ENCODE results near the gene CEP164.
"Not testable (repeated sequence)": the region's sequence is repeated elsewhere in the genome, so short reads cannot be mapped to it uniquely, and the experiment has no call there.

Gene CEP164

DNA sequence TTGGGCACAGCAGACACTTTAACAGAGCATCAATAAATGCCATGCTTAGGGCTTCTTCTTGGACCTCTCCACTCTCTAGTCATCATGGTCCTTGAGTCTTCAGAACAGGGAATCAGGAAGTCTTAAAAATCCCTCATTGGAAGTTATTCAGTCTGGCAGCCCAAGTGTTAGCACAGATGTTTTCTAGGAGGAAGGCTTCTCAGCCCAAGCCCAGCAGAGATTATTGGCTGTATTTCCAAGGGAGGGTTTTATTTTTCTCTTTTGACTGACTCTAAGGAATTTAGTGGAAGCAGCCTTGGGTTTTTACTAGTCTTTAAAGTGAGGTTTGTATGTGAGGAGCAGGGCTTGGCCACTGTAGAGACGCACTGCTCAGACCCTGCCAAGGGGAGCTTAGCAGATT lies 41.9 kb downstream of the CEP164 start:
- no peak for DNase-seq

DNA sequence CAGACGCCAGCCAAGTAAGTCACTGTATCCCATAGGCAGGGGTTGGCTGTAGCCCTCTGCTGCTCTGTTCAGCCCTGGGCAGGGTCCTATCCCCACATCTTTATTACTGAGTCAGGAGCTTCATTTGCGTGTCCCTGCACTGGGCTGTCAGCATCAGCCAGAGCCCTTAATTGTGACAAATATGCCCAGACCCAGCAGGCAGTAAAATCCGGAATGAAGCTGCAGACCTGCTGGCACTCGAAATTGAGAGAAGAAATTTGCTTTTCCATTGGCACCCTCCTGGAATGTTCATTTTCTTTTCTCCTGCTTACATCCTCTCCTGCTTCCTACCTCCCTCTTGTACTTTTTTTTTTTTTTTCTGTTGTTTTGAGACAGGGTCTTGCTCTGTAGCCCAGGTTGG lies 43.8 kb downstream of the CEP164 start:
- DNase-seq, result no peak

DNA sequence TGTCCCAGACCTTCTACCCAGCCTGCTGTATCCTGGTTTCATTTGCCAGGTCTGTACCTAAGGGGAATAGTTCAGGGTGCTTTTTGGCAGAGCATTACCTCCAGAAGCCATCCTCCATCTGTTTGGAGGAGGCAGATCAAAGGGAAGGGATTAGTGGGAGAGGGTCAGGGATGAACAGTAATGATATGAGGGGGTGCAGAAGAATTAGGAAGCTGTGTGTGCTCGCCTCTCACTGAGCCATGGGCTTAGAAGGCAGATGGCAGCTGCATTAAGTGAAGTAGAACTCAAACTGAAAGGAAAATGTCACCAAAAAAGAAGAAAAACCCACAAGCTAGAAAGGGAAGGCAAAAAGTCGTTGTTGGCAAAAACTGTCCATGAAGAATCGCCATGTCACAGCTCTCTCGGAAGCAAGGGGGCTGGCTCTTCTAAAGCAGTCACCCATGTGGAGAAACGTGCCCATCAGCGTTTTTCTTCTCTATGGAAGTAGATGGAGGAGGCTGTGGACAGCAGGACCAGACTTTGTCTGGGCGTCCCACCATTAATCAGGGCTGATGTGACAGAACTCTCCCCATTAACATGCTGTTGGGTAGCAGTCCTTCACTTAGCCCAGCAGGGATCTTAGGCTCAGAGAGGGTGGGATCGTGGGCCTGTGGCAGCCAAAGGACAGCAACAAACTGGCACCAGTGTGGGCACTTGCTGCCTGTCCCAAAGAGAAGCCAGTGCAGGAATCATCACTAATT lies 46.8 kb downstream of the CEP164 start:
- DNase-seq, result no peak

DNA sequence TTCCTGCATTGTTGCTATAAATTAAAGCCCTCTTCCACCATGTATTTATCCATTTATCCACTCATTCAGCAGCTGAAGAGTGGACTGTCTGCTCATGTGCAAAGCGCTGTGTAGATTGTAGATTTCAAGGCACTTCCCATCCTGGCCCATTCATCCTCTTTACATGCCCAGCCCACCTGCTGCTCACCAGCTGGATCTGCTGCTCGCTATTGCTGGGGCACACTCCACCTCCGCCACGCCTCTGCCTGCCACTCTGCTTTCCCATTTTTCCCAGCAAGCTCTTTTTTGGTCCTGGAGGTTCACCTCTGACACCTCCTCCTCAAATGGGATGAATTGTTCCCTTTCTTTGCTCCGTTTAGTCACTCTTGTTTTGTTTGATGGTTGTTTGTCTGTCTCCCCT lies 48.3 kb downstream of the CEP164 start:
- no peak for DNase-seq

DNA sequence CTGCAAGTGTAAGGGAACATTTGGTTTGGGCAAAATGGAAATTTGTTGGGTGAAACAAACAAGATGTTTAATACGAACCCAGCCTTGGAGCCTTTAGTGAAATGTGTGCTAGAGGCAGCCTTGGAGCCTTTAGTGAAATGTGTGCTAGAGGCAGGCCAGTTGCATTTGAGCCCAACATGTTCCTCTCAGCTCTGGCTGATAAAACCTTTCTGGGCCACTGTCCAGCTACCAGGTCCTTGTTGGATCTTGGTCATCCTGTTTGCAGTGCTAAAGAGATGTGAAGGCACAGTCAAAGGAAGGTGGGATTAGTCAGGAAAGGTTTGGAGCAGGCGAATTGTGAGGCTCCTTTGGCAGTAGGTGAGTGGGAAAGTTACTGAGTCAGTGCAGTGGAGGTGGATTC lies 48.9 kb downstream of the CEP164 start:
- DNase-seq, result no peak

DNA sequence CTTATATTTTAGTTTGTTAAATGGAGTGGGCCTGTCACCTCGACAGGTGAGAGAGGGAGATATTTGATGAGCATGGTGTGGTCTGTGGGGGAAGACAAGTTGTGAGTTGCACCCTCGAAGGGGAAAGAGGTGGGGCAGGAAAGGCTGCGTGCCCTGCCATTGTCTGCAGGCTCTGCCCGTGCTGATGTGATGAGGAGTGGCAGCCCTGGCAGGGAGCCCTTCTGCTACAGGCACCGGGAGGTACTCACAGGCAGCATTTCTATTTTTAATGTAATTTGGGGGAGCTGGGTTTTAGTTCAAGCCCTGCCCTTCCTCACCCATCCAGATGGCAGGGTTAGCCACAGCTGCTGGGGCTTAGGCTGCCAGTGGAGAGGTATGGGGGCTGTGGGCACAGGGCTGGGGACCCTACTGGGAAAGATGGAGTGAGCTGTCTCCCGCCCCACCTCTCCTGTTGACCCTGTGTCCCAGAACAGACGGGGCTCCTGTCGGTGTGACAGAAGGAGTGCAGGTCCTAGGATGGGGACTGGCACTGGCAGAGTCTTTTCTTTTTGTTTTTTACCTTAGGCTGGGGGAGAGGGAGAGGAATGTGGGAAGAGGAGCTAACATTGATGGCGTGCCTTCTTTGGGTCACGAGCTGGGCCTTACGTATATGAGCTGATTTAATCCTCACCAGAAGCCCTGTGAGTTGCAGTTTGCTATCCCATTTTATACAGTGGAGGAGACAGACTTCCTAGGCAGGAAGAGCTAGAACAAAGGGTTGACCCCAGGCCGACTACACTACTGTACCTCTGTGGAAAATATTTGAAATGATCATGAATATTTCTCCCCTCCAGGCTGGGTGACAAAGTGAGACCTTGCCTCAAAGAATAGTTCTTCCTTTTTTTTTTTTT lies 51.6 kb downstream of the CEP164 start:
- no peak for DNase-seq

DNA sequence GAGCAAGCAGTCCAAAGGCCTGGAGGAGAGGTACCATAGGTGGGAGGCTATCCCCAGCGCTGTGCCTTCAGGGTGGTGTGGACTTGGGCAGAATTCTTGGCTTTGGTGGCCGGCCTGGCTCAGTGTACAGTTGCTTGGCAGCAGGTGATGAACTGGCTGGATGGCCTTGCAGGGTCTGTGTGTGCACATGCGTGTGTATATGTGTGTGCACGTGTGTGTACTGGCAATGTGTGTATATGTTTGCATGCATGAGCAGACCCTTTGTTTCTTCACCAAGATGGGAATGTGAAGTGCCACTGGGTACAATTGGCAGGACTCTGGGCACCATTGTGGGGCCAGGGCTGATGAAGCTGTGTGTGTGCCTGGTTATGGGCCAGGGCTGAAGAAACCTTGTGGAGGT lies 53.0 kb downstream of the CEP164 start:
- no peak for DNase-seq

DNA sequence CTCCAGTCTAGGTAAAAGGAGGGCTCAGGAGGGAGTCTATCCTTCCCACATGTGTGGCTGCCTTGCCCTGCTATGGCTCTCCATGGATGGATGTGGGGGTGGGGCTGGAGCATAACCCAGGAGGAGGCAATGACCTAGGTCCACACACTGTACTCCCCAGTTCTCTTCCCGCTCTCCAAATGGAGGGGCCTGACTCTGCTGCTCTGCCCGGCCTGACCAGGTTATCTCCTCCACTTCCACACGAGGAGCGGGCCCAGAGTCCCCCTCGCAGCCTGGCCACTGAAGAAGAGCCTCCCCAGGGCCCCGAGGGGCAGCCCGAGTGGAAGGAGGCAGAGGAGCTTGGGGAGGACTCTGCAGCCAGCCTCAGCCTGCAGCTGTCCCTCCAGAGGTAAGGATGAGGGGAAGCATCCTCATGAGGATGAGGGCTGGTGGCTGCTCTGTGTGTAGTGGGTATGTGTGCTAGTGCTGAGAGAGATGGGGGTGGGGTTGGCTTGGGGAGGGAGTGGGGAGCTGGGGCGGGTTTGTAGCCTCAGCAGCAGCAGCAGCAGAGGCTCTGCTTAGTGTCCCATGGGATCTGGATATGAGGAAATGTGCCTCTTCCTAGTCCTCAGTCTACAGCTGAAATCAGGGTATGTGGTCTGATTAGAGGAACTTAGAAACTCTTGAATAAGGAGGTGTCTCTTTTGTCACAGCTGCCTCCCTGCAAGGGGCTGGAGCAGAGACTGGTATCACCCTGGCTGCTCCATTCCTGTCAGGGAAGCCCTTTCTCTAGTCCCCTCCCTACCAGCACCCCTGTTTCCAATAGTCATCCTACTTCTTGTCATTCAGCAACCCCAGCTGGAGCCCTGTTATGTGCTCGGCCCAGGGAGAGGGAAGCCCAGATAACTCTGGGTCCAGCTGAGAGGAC lies 54.1 kb downstream of the CEP164 start:
- no peak for DNase-seq

DNA sequence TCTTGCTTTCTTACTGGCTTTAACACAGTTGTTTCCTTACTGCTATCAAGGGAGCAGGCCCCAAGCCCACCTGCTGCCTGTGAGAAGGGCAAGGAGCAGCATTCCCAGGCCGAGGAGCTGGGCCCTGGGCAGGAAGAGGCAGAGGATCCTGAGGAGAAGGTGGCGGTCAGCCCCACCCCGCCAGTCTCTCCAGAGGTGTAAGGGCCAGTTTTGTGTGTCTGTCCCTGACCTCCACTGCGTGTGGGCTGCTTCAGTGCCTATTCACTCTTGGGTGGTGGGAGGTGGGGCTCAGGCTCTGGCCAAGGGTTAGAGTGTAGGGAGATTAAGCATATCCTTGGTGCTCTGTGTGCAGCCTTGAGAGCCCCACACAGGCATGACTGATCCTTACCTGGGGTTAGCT lies 55.1 kb downstream of the CEP164 start:
- no peak for DNase-seq

DNA sequence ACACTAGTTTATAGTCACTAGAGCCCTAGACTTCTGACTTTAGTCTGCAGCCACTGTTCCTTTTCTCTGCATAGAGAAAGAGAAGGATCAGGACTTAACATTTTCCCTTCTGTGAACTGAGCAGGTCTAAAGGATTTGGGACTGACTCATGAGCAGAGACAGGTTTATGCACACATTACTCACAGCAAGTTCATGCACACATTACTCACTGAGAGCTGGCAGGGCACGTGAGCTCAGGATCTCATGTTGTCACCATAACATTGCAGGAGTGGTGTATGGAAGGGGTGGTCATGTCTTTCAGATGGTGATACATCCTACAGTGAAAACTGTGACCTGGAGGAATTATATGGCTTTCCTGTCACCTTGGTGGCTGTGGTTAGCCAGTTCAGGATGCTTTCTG lies 56.4 kb downstream of the CEP164 start:
- DNase-seq, result no peak

DNA sequence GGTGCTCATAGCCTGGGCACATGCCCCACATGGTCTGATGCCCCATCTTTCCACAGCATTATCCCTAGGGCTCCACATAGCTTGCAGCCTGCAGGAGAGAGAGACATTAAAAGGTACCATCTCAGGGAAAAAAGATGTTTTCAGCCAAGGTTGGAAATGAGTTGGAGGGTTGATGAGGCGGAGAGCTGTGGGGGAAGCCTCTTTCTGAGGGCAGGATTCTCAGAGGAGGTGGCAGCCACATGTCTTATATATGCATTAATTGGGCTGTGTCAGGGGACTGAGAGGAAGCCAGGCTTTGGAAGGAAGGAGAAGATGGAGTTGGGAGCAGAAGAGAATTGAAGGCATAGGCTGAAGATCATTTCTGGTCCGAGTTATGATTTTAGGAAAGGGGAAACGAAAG lies 57.8 kb downstream of the CEP164 start:
- no peak for DNase-seq

DNA sequence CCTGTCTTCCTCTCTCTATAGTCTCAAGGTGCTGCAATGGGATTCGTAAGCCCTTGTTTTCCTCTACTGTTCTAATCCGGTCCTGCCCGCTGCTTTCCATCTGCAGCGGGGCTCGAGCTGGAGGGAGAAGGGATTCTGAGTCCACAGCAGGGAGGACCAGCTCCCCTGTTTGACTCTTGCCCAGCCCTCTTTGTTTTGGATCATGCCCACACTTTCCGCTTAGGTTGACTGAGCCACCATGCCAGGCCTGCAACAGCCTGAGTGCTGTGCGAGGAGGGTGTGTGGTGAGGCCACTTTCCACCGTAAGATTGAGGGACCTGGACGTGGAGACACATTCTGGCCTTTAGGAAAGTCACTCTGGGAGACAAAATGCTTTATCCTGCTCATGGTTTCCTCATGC lies 58.3 kb downstream of the CEP164 start:
- DNase-seq, result no peak

DNA sequence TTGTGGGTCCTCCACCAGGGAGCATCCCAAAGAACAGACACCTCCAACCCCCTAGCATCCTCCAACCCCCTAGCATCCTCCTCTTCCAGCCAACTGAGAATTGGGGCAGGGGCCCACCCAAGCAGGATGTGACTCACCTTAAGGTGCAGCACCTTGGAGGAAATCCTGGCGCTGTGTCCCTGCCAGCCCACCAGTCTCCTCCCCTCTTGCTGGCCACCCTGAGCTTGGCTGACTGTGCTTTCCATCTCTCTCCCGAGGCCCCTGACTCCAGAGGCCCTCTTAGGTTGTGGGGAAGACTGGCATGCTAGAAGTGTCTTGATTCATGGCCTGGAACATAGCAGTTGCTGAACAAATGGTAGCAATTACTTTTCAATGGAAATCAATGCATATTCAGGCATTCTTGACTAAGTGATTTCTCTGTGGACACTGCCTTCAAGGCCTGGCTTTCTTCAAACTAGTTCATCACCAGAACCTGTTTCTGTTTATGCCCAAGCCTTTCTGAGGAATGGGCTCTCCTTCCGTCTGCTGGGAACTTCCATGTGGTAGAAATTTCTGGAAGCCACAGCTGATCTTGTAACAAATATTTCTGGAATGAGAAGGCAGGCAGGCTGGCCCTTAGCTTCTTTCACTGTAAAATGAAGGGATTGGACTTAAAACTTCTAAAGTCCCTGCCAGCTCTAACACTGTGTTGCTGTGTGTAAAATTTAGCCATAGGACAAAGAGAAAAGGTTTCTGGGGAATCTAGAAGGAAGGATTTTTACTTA lies 60.5 kb downstream of the CEP164 start:
- no peak for DNase-seq

DNA sequence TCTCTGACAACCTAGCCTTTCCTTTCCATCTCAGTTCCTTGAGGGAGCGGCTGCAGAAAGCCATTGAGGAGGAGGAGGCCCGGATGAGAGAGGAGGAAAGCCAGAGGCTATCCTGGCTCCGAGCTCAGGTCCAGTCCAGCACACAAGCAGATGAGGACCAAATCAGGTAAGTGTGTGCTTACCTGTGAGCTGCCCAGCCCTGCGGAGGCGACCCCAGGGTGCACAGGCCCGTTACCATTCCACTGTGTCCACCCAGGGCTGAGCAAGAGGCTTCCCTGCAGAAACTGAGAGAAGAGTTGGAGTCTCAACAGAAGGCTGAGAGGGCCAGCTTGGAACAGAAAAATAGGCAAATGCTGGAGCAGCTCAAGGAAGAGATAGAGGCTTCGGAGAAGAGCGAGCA lies 63.1 kb downstream of the CEP164 start:
- no peak for DNase-seq

DNA sequence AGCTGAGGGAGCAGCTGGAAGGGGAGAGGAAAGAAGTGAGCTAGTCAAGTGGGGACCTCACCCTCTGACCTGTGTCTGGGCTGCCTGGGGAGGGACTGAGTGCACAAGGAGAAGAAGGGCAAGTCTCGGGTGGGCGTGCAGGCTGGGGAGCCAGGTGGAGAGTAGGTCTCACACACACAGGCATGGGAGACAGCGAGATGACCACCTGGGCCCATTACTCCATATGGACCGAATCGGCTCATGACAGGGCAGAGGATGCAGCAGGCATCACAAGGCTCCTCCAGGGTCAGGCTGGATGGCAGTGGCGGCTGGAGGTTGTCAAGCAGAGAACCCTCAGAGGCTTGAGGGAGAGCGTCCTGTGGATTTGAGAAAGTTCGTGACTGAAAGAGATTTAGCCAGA lies 63.5 kb downstream of the CEP164 start:
- DNase-seq, result no peak

DNA sequence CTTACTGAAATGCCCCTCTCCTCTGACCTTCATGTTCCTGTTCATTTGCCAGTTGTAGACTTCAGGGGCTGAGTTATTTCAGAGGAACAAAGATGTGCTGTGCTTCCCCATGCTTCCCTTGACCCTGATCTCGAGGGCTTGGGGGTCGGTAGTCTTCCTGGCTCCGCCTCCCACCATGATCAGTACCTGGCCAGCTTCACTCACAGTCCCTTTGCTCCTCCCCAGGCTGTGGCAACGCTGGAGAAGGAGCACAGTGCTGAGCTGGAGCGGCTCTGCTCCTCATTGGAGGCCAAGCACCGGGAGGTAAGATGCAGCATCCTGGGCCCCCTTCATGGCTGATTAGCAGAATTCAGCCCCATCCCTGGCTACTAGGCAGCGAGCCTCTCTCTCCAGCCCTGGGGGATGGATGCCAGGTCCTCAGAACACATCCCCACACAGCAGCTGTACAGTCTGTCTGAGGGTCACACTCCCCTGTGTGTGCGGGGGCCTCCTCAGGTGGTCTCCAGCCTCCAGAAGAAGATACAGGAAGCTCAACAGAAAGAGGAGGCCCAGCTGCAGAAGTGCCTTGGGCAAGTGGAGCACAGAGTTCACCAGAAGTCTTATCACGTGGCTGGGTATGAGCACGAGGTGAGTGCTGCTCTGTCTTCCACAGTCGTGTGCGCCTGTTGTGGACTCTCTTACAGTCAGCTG lies 64.5 kb downstream of the CEP164 start:
- DNase-seq, result no peak

DNA sequence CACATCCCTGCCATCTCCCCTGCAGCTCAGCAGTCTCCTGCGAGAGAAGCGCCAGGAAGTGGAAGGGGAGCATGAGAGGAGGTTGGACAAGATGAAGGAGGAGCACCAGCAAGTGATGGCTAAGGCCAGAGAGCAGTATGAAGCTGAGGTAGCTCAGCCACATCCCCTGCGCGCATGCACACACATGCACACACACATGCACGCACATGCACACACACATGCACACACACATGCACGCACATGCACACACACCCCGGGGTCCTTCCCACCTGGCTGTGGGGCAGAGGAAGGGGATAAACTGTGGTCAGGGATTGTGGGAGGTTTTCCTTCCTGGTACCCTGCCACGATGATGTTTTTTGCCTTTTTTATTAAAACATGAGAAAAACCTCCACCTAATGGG lies 65.3 kb downstream of the CEP164 start:
- no peak for DNase-seq

DNA sequence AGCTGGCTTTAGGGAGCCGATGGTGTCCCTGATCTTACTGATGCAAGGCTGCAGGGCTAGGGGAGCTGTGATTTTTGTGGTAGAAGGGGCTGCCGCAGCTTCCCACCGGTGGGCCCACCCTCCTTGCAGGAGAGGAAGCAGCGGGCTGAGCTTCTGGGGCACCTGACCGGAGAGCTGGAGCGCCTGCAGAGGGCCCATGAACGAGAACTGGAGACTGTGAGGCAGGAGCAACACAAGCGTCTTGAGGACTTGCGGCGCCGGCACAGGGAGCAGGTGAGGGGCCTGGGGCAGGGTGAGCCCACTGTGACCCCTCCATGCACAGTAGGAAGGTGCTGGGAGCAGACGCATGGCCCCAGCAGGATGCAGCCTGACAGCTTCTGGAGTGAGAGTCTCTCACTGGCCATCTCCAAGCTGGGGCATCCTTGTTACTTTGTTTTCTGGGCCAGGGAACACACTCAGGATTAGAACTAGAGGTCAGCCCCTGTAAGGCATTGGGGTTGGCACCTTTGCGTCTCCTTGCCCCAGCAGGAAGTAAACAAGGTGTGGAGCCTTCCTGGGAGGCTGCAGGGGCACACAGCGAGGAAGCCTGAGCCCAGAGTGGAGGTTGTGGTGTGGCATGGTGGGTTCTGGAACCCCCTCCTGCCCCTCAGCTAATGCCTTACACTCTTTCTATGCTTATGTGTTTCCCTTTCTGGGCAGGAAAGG lies 66.7 kb downstream of the CEP164 start:
- no peak for DNase-seq

DNA sequence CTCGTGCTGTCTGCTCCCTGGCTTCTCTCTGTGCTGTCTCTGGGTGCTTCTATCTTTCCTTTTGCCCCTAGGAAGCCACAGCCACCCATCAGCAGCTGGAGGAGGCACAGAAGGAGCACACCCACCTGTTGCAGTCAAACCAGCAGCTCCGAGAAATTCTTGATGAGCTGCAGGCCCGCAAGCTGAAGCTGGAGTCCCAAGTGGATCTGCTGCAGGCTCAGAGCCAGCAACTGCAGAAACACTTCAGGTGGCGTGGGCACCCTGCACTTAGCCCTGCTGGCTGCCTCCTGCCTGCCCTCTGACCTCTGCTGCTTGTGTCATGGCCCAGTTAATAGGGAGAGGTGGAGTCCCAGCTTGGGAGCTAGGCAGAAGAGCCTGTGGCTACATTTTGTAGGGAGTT lies 67.8 kb downstream of the CEP164 start:
- DNase-seq, result no peak

DNA sequence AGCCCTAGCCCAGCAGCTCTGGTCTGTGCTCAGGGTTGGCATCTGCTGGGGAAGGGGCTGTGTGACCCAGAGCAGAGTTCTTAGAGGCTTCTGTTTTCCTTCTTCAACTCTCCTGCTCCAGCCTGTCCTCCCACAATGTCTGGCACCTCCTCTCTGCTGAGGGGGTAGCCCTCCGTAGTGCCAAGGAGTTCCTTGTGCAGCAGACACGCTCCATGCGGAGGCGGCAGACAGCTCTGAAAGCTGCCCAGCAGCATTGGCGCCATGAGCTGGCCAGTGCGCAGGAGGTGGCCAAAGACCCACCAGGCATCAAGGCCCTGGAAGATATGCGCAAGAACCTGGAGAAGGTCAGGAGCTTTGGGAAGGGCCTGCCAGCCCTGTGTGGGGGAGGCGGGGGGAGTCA lies 69.3 kb downstream of the CEP164 start:
- DNase-seq, result no peak

DNA sequence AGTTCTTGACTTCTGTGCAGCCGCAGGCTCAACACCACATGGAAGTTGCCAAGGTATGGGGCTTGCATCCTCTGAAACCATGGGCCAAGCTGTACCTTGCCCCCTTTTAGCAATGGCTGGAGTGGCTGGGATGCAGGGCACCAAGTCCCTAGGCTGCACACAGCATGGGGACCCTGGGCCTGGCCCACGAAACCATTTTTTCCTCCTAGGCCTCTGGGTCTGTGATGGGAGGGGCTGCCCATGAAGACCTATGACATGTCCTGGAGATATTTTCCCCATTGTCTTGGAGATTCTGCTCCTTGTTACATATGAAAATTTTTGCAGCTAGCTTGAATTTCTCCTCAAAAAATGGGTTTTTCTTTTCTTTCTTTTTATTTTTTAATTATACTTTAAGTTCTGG lies 71.0 kb downstream of the CEP164 start:
- not testable (repeated sequence) for DNase-seq
